ENCODE measurements around the gene MPZ.
"Not testable (repeated sequence)": the region's sequence is repeated elsewhere in the genome, so short reads cannot be mapped to it uniquely, and the experiment has no call there.

The MPZ gene

DNA sequence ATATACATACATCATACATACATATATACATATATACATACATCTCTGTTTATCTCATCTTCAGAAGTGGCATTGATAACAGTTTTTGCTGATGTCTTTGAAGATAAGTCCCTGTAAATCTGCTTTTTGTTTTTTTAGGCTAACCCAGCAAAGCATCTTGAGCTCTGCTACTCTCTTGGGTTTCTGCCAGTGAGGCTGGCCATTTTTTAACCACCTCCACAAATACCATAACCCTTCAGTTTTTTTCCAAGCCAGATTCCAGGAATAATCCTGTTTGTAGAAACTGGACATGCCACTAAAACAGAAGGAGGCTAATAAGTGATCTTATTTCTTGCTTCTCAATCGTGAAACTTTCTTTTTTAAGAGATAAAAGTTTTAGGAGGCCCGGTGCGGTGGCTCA is 26.0 kb upstream of the MPZ start:
- no peak overlapping the region for H3K4me3 ChIP-seq (replicated peaks; ENCODE audit: low read depth, low read length)
- TF ChIP-seq, protein P1, sequence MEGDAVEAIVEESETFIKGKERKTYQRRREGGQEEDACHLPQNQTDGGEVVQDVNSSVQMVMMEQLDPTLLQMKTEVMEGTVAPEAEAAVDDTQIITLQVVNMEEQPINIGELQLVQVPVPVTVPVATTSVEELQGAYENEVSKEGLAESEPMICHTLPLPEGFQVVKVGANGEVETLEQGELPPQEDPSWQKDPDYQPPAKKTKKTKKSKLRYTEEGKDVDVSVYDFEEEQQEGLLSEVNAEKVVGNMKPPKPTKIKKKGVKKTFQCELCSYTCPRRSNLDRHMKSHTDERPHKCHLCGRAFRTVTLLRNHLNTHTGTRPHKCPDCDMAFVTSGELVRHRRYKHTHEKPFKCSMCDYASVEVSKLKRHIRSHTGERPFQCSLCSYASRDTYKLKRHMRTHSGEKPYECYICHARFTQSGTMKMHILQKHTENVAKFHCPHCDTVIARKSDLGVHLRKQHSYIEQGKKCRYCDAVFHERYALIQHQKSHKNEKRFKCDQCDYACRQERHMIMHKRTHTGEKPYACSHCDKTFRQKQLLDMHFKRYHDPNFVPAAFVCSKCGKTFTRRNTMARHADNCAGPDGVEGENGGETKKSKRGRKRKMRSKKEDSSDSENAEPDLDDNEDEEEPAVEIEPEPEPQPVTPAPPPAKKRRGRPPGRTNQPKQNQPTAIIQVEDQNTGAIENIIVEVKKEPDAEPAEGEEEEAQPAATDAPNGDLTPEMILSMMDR (IDR thresholded peaks at IDR 0.05; ENCODE audit: low read length, missing control alignments): no peak
- DNase-seq (ENCODE audit: low read depth): no peak

- DNase-seq (ENCODE audit: low read depth): no peak
- no peak overlapping the region for H3K4me3 ChIP-seq (replicated peaks; ENCODE audit: low read depth, low read length)
- TF ChIP-seq, protein P1 (IDR thresholded peaks at IDR 0.05; ENCODE audit: low read length, missing control alignments): no peak
These were observed 23.4 kb upstream of the MPZ start for GRCh38 chr1:161333166-161333565.

GRCh38 chr1:161330346-161330745 is 20.6 kb upstream of the MPZ start:
- no peak for DNase-seq (ENCODE audit: low read depth)
- TF ChIP-seq, protein P1 (IDR thresholded peaks at IDR 0.05; ENCODE audit: low read length, missing control alignments): no peak
- H3K4me3 ChIP-seq (replicated peaks; ENCODE audit: low read depth, low read length): no peak overlapping the region

- H3K4me3 ChIP-seq (replicated peaks; ENCODE audit: low read depth, low read length): no peak overlapping the region
- no peak for DNase-seq (ENCODE audit: low read depth)
- TF ChIP-seq, protein P1 (IDR thresholded peaks at IDR 0.05; ENCODE audit: low read length, missing control alignments): no peak
These were observed 14.3 kb upstream of the MPZ start for GRCh38 chr1:161324020-161324419.

DNA sequence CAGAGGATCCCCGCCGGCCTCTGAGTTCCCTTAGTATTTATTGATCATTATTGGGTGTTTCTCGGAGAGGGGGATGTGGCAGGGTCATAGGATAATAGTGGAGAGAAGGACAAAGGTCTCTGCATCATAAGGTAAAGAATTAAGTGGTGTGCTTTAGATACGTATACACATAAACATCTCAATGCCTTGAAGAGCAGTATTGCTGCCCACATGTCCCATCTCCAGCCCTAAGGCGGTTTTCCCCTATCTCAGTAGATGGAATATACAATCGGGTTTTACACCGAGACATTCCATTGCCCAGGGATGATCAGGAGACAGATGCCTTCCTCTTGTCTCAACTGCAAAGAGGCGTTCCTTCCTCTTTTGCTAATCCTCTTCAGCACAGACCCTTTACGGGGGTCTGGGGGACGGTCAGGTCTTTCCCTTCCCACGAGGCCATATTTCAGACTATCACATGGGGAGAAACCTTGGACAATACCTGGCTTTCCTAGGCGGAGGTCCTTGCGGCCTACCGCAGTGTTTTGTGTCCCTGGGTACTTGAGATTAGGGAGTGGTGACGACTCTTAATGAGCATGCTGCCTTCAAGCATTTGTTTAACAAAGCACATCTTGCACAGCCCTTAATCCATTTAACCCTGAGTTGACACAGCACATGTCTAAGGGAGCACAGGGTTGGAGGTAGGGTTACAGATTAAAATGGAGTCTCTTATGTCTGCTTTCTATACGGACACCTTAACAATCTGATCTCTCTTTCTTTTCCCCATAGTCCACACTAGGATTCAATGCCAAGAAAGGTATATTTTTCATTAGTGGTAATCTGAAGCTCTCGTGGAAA is 6.3 kb upstream of the MPZ start:
- not testable (repeated sequence) for H3K4me3 ChIP-seq (replicated peaks; ENCODE audit: low read depth, low read length); DNase-seq (ENCODE audit: low read depth)

GRCh38 chr1:161314201-161314981 is 4.6 kb upstream of the MPZ start, which contains the start of gene SDHC:
SDHC (plus strand) TSS chr1:161314381; CDS start chr1:161314406, 25 bp downstream.
- H3K4me3 ChIP-seq (replicated peaks; ENCODE audit: low read depth, low read length): peak within 1 kb of the TSS; percentile 70
- TF ChIP-seq, protein P1 (IDR thresholded peaks at IDR 0.05; ENCODE audit: low read length, missing control alignments): peak; percentile 54
- peak; percentile 94 for DNase-seq (ENCODE audit: low read depth)

GRCh38 chr1:161313554-161314200 is 3.9 kb upstream of the MPZ start:
- TF ChIP-seq, protein P1 (IDR thresholded peaks at IDR 0.05; ENCODE audit: low read length, missing control alignments): no peak
- no peak for DNase-seq (ENCODE audit: low read depth)
- peak overlapping the region; percentile 70 for H3K4me3 ChIP-seq (replicated peaks; ENCODE audit: low read depth, low read length)
